ENCODE data around the gene NPEPL1. TPM values are rescaled to one million over a fixed set of nuclear protein-coding genes. Genes with fewer than 3 reads are reported as not detected.
A peak's percentile ranks its signal among the peaks of the same experiment; 100 is the strongest.

The NPEPL1 gene
- total RNA-seq, 2 donors from 2014 or later, result 14.7 to 20.6 TPM

GRCh38 chr20:58665606-58666005 lies 27.0 kb upstream of the NPEPL1 start:
- DNase-seq, result no peak
- Histone ChIP-seq H3K9me3 (no peaks in the 10 kb centered on the region), H3K4me3 (no peak overlapping the region), H3K27me3 (no peaks in the 10 kb centered on the region), H3K36me3 (no peaks in the 10 kb centered on the region), H3K27ac (no peak overlapping the region), H3K9ac (ENCODE audit: low read depth in 2 of 2, low read length in 2 of 2) (no peak overlapping the region), H3K4me1 (no peaks in the 10 kb centered on the region)
- TF ChIP-seq CTCF (IDR thresholded peaks at IDR 0.05), result no peak
- intact Hi-C loops (cut with DNase I), result no loop called here

GRCh38 chr20:58666702-58667101 lies 25.9 kb upstream of the NPEPL1 start:
- TF ChIP-seq CTCF (IDR thresholded peaks at IDR 0.05), result no peak
- H3K4me3 ChIP-seq, result no peak overlapping the region
- H3K27me3 ChIP-seq, result no peaks in the 10 kb centered on the region
- no peaks in the 10 kb centered on the region for H3K9me3 ChIP-seq
- intact Hi-C loops (cut with DNase I), result no loop called here
- H3K27ac ChIP-seq, result no peak overlapping the region
- H3K9ac ChIP-seq (ENCODE audit: low read depth in 2 of 2, low read length in 2 of 2), result no peak overlapping the region
- H3K36me3 ChIP-seq, result no peaks in the 10 kb centered on the region
- no peak for DNase-seq
- no peaks in the 10 kb centered on the region for H3K4me1 ChIP-seq

- no peaks in the 10 kb centered on the region for H3K27me3 ChIP-seq
- no peaks in the 10 kb centered on the region for H3K36me3 ChIP-seq
- H3K9ac ChIP-seq (ENCODE audit: low read depth in 2 of 2, low read length in 2 of 2), result no peak overlapping the region
- H3K4me3 ChIP-seq, result no peak overlapping the region
- H3K27ac ChIP-seq, result no peak overlapping the region
- intact Hi-C loops (cut with DNase I), result no loop called here
- no peak for TF ChIP-seq CTCF (IDR thresholded peaks at IDR 0.05)
- H3K9me3 ChIP-seq, result no peaks in the 10 kb centered on the region
- no peaks in the 10 kb centered on the region for H3K4me1 ChIP-seq
- DNase-seq, result no peak
Measured at GRCh38 chr20:58667975-58668374, 24.6 kb upstream of the NPEPL1 start.

GRCh38 chr20:58668901-58669286 lies 23.7 kb upstream of the NPEPL1 start:
- H3K36me3 ChIP-seq, result no peaks in the 10 kb centered on the region
- TF ChIP-seq CTCF (IDR thresholded peaks at IDR 0.05), result no peak
- no peaks in the 10 kb centered on the region for H3K27me3 ChIP-seq
- no peaks in the 10 kb centered on the region for H3K9me3 ChIP-seq
- H3K4me1 ChIP-seq, result no peaks in the 10 kb centered on the region
- no peak overlapping the region for H3K27ac ChIP-seq
- H3K9ac ChIP-seq (ENCODE audit: low read depth in 2 of 2, low read length in 2 of 2), result peak overlapping the region in 1 of 2 donors; percentile 35
- DNase-seq, result no peak
- no peak overlapping the region for H3K4me3 ChIP-seq
- intact Hi-C loops (cut with DNase I), result no loop called here

- H3K9ac ChIP-seq (ENCODE audit: low read depth in 2 of 2, low read length in 2 of 2), result peak overlapping the region in 1 of 2 donors; percentile 35
- no peaks in the 10 kb centered on the region for H3K9me3 ChIP-seq
- DNase-seq, result no peak
- H3K27ac ChIP-seq, result no peak overlapping the region
- no peak for TF ChIP-seq CTCF (IDR thresholded peaks at IDR 0.05)
- intact Hi-C loops (cut with DNase I), result no loop called here
- no peak overlapping the region for H3K4me3 ChIP-seq
- H3K36me3 ChIP-seq, result peaks cover 2% of the 10 kb centered on the region
- no peaks in the 10 kb centered on the region for H3K27me3 ChIP-seq
- H3K4me1 ChIP-seq, result no peaks in the 10 kb centered on the region
Measured at GRCh38 chr20:58669287-58670006, 23.2 kb upstream of the NPEPL1 start.
